DND-41 (cell line): ENCODE measurements around the gene SIRT1.

Source experiments
- CTCF ChIP-seq: IDR thresholded peaks from 2 replicates; pipeline ENCODE4 v1.5.1; 2012; ENCODE audit warnings: borderline replicate concordance, low read length, moderate library complexity, mild to moderate bottlenecking; ENCODE audit not compliant: poor library complexity, severe bottlenecking; ENCODE audit errors: extremely low read depth
- EZH2 ChIP-seq: IDR thresholded peaks from 3 replicates; pipeline ENCODE4 v1.6.1; 2012; ENCODE audit warnings: borderline replicate concordance, low read depth, mild to moderate bottlenecking, moderate library complexity, low read length, inconsistent platforms; ENCODE audit not compliant: severe bottlenecking

- no peak for TF ChIP-seq CTCF
- no peak for TF ChIP-seq EZH2
Measured at GRCh38 chr10:67955614-67956013, 71.2 kb downstream of the SIRT1 start.
